SH-SY5Y (cell line): ENCODE results near the gene SUPT7L.

ENCODE experiments used
- GATA2 ChIP-seq: IDR thresholded peaks from 2 replicates; pipeline ENCODE4 v1.6.1; 2011; ENCODE audit warnings: mild to moderate bottlenecking, low read depth, low read length
- GATA3 ChIP-seq: IDR thresholded peaks from 2 replicates; pipeline ENCODE4 v1.6.1; 2011; ENCODE audit warnings: low read depth, mild to moderate bottlenecking, low read length, moderate library complexity

GRCh38 chr2:27709960-27710575 lies 46.7 kb upstream of the SUPT7L start:
- no peak for TF ChIP-seq GATA3
- TF ChIP-seq GATA2: no peak
